ENCODE data around the gene XPR1.

The XPR1 gene

DNA sequence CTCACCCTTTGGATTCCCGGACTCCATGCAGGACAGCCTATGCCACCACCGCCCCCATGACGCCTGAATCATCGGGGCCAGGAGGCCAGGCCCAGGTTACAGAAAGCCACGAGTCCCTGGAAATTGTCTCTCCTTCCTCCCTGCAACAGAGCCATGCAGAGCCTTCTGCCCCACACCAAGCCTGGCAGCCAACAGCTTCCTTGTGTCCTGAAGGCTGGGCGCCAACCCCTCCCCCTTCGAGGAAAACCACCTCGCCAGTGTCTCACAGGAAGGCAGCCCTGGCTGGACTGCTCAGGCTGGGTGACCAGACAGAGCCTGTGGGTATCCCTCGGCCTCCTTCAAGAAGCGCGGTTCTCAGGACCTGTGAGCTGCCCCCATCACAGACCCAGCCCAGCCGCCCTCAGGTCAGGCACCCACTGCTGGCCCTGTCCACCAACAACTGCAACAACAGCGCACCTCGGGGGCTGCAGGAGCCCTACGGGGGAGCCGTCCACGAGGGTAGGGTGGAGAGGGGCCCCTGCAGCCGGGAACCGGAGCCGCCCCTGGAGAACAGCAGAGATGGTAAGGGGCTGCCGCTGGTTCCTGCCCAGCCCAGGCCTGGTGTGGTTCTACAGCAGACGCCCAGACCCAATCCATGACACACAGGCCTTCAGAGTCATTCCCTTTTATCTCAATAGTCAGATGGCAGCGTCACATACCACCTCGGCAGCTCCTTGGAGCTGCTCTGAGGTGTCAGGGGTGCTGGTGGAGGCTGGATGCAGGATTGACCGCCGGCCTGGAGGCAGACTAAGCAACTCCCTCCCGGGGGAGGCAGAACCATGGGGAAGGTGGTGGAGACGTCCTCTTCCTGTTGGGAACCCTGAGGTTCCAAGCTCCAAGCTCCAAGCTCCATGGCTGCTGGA is 304.5 kb downstream of the XPR1 start:
- no peak for DNase-seq

- DNase-seq, result no peak
These were observed 305.2 kb downstream of the XPR1 start for GRCh38 chr1:180937012-180937372.

DNA sequence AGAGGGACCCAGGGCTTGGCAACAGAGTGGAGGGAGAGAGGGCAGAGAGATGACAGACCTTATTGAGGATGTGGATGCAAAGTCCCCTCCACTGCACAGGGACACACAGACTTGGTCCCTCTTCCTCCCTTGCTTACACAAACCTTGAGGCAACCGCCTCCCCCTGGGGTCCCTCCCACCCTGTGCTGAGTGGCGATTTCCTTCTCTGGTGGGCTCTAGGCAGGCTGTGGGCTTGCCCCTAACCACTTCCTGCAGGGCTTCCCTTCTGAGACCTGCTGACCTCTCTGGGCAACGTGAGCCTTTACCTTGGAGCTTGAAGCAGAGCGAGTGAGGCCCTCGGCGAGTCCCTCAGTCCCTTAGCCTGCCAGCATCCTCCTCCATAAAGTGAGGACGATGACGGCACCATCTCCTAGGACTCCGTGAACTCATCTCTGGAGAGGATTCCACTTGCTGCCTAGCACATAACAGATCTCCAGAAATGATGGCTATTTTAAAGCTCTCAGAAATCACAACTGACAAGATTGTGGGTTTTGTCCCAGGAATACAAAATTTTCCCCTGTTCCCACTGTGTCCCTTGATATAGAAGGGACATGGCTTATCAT is 305.9 kb downstream of the XPR1 start:
- no peak for DNase-seq

GRCh38 chr1:180939073-180939710 is 307.4 kb downstream of the XPR1 start:
- no peak for DNase-seq

DNA sequence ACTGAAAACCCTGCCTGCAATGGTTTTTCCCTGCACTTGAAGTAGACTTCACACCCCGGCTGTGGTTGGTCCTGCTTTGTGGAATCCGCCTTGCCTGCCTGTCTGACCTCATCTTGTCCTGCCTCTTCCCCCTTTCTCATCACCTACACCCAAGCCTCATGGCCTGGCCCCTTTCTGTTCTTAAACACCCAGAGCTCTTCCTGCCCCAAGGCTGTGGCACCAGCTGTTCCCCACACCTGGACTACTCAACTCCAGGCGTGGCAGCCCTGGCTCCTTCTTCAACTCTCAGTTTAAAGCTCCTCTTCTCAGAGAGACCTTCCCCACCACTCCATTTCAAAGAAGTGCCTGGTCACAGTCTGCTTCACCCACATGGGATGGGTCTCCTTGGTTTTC is 307.9 kb downstream of the XPR1 start:
- DNase-seq, result no peak
